ENCODE measurements around the gene MCOLN2.

Gene MCOLN2

GRCh38 chr1:84877592-84877991 lies 119.3 kb downstream of the MCOLN2 start:
- no peak overlapping the region for H3K4me3 ChIP-seq (ENCODE audit: low read depth, low read length)
- DNase-seq (ENCODE audit: low read depth): no peak
- TF ChIP-seq, protein P1, sequence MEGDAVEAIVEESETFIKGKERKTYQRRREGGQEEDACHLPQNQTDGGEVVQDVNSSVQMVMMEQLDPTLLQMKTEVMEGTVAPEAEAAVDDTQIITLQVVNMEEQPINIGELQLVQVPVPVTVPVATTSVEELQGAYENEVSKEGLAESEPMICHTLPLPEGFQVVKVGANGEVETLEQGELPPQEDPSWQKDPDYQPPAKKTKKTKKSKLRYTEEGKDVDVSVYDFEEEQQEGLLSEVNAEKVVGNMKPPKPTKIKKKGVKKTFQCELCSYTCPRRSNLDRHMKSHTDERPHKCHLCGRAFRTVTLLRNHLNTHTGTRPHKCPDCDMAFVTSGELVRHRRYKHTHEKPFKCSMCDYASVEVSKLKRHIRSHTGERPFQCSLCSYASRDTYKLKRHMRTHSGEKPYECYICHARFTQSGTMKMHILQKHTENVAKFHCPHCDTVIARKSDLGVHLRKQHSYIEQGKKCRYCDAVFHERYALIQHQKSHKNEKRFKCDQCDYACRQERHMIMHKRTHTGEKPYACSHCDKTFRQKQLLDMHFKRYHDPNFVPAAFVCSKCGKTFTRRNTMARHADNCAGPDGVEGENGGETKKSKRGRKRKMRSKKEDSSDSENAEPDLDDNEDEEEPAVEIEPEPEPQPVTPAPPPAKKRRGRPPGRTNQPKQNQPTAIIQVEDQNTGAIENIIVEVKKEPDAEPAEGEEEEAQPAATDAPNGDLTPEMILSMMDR (IDR thresholded peaks at IDR 0.05; ENCODE audit: low read depth, low read length): no peak
- TF ChIP-seq POLR2A (IDR thresholded peaks at IDR 0.05; ENCODE audit: extremely low read depth, insufficient read length) (no peak), MYC (IDR thresholded peaks at IDR 0.05; ENCODE audit: low read depth, low read length) (no peak)
- TF ChIP-seq, protein P2, sequence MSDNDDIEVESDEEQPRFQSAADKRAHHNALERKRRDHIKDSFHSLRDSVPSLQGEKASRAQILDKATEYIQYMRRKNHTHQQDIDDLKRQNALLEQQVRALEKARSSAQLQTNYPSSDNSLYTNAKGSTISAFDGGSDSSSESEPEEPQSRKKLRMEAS (IDR thresholded peaks at IDR 0.05; ENCODE audit: low read depth, low read length): no peak

- no peak overlapping the region for H3K4me3 ChIP-seq (ENCODE audit: low read depth, low read length)
- TF ChIP-seq POLR2A (IDR thresholded peaks at IDR 0.05; ENCODE audit: extremely low read depth, insufficient read length): no peak
- TF ChIP-seq, protein P2 (IDR thresholded peaks at IDR 0.05; ENCODE audit: low read depth, low read length): no peak
- TF ChIP-seq MYC (IDR thresholded peaks at IDR 0.05; ENCODE audit: low read depth, low read length): no peak
- TF ChIP-seq, protein P1 (IDR thresholded peaks at IDR 0.05; ENCODE audit: low read depth, low read length): no peak
- DNase-seq (ENCODE audit: low read depth): no peak
Measured at GRCh38 chr1:84876353-84876752, 120.6 kb downstream of the MCOLN2 start.
